ENCODE results near the gene POC1B. TPM values are rescaled to one million over a fixed set of nuclear protein-coding genes. Genes with fewer than 3 reads are reported as not detected.
A peak's percentile ranks its signal among the peaks of the same experiment; 100 is the strongest.

Gene POC1B
- total RNA-seq, 2 donors from 2014 or later: 31.4 to 32.0 TPM

GRCh38 chr12:89370421-89370831 is 155.4 kb downstream of the POC1B start:
- Histone ChIP-seq H3K36me3 (no peaks in the 10 kb centered on the region), H3K9ac (ENCODE audit: low read depth in 2 of 2, low read length in 2 of 2) (peak overlapping the region in 1 of 2 donors; percentile 32), H3K27ac (peak overlapping the region; percentile 10), H3K4me3 (no peak overlapping the region), H3K9me3 (no peaks in the 10 kb centered on the region), H3K27me3 (no peaks in the 10 kb centered on the region), H3K4me1 (peaks cover 6% of the 10 kb centered on the region)
- intact Hi-C loops (cut with DNase I): no loop called here
- peak; percentile 69 for DNase-seq
- no peak for TF ChIP-seq CTCF (IDR thresholded peaks at IDR 0.05)

Other genes with a start within 250 kb of the POC1B start
- gene DUSP6, start 173.5 kb downstream of the POC1B start, total RNA-seq: 10 to 100 TPM; 53.8 to 97.6 TPM
- gene GALNT4, start 1.3 kb downstream of the POC1B start, total RNA-seq: 10 to 100 TPM; 37.2 to 54.4 TPM
- gene ATP2B1, start 182.8 kb upstream of the POC1B start, total RNA-seq: 10 to 100 TPM; 46.9 to 59.8 TPM